GM15510 (cell line): ENCODE results near the gene FRMD3.

Source experiments
- POLR2A ChIP-seq: IDR thresholded peaks from 3 replicates; pipeline ENCODE4 v1.6.1; 2011; ENCODE audit warnings: borderline replicate concordance; ENCODE audit not compliant: insufficient read length; ENCODE audit errors: extremely low read depth

Gene FRMD3

DNA sequence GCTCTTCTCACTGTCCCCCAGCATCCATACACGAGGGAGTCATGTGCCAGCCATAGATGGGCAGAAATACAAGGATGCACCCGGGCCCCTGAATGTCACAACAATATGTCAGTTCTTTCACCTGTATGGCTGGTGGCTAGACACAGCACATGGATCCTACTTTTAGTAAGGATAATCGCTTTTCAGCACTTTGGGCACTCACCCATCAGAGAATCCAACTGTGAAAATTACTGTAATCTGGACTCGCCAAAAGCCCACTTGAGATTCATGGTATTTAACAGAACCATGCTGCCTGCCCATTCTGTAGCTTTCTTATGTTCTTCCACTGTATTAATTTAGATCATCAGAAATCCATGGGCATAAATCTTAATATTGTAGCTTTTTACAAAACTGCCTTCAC lies 124.8 kb downstream of the FRMD3 start:
- TF ChIP-seq POLR2A: no peak

DNA sequence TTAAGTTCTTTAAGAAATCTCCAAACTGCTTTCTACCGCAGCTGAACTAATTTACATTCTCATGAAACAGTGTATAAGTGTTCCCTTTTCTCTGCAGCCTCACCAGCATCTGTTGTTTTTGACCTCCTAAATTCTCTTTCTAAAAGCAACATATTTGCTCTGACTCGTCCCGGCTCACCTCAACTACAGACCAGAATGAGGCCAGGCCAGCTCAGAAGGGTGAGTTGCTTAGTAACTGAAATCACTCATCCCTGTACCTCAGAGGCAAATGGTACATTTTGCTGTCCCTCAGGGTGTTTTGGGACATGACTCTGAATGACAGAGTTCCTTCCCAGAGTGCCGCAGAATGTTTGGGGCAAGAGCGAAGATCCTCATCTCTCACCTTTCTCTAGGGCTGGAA lies 127.5 kb downstream of the FRMD3 start:
- TF ChIP-seq POLR2A: no peak

DNA sequence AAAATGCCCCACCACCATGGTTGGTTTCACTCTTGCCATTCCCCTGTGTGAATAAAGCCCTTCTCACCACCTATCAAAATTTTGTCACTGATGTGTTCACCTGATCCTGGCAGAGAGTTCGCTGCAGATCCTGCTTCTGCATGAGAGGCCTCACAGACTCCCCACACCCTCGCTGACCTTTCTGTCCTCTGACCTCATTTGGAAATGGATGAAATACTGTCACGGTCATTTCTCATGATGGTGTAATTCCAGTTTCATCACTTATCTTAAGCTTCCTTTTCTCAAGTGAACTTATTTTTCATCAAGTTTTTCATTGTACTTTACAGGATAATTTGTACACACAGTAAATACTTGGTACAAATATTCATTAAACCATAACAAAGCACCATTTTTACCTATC lies 131.3 kb downstream of the FRMD3 start:
- no peak for TF ChIP-seq POLR2A

DNA sequence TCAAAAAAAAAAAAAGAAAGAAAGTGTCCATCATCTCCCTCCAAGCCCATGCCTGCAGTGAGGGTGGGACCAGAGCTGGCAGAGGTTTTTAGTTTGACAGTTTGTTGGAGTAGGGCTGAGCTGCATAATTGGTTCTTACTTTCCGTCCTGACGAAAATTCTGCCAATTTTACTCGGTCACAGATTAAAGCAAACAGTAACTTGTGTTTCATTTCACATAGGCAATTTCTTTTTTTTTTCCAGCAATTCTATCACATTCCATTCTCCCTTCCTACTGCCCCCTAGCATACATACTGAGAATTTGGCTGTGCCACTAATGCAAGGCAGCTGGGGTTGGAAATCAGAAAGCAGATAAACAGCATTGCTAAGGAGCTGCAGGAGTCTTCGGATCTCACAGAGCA lies 132.4 kb downstream of the FRMD3 start:
- TF ChIP-seq POLR2A: no peak

DNA sequence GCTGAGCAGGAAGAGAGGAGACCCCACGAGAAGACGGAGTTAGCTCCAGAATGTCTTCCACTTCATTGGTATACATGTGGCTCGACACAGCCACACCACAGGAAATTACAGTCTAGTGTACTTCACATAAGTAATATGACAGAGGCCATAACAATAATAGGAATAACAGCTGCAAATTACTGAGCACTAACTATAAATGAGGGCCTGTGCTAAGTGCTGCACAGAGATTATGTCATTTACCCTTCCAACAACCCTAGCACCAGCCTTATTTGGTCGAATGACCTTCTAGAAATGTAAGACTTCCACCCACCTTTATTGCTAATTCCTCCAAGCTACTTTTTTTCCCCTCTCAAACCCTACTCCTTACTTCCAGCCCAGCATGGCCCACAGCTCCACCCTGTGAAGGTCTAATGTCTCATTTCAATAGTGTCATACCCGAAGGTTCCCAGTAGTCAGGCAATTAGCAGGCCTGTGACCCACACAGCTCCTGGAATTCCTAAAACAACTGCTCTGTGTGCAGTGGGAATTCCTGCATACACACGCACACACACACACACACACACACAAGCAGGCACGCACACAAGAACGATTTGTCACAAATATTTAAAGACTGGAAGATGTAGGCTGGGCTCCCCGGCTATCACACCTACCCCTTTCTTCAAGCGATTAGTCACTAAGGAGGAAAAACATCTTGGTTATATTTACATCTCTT lies 134.5 kb downstream of the FRMD3 start:
- no peak for TF ChIP-seq POLR2A

DNA sequence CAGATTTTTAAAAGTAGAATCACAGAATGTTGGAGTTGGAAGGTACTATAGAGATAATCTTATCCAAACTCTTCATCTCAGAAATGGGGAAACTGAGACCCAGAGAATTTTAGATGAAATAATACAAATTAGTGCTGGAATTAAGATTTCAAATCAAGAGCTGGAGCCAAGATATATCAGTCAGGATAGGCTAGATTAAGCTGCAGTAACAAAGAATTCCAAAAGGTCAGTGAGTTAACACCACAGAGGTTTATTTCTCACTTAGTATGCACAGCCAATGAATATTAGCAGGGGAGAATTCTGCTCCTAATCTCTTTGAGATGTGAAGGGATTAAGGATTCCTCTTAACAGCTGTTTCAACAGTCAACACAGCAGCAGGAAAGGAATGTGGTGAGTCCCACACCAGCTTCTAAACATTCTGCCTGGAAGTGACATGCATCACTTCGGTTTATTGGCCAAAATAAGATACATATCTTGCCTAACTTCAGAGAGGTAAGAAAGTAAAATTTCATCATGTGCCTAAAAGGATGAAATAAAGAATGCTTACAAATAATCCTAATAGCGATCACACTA lies 136.8 kb downstream of the FRMD3 start:
- TF ChIP-seq POLR2A: no peak

DNA sequence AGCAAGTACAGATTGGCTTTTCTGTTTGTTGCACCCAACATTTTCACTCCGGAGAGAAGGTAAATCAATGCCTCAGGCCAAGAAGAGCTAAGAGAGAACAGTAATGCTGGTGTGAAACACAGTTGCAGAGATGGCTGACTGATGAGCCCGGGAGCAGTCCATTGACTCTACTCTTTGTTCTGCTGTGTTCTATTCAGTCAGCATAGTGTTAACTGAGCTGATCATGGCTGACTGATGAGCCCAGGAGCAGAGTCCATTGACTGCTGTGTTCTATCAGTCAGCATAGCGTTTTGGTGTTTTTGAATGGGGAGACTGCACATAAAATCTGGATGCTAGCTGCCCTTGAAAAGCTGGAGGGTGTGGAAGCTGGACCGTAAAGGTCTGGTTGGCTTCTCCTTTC lies 141.4 kb downstream of the FRMD3 start:
- no peak for TF ChIP-seq POLR2A

DNA sequence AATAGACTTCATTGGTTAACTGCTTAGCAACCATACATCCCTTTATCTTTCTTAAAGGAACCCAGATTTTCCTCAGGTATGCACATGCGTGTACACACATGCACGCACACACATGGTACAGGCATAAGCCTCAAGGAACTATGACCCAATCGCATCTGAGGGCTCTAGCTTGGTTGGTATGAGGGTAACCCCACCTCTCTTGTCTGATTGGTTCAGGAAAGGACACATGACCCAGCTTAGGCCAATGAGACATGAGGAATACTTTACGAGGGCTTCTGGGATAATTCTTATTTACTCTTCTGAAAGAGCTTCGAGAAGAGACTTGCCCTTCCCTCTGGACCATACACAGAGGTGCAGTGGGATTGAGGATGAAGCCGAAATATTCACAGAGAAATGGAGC lies 141.9 kb downstream of the FRMD3 start:
- no peak for TF ChIP-seq POLR2A

DNA sequence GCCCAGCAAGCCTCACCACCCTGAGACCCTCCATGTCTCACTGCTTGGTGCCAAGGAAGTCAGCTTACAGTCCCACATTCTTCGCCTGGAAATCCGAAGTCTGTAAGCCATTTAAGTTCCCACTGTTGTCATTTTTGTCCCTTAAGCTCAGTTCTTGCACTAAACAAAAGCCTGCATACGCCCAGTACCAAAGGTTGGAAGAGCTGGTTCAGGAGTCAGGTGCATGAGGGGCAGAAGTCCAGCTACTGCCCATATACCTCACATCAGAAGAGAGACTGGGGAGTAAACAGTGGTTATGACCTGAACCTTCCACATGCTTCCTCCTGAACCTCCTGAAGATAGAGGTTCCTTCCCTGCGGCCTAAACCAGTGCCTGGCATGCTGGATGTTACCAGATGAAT lies 146.0 kb downstream of the FRMD3 start:
- TF ChIP-seq POLR2A: no peak

DNA sequence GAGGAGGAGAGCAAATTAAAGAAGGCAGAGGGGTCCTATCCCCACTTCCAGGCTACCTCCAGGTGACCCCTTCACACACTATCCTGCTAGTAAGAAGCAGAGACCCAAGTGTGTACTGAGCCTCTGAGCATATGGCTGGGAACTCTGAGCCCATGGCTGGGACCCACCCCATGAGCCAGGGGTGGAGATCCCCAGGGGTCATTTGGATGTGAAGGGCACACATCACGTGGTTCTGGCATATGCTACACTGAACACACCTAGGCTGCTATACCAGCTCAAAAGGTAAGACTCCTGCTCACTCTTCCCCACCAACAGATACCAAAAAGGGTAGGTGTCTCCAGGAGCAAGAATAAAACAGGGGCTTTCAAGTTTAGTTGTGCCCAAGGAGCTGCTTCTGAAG lies 149.9 kb downstream of the FRMD3 start:
- TF ChIP-seq POLR2A: no peak

DNA sequence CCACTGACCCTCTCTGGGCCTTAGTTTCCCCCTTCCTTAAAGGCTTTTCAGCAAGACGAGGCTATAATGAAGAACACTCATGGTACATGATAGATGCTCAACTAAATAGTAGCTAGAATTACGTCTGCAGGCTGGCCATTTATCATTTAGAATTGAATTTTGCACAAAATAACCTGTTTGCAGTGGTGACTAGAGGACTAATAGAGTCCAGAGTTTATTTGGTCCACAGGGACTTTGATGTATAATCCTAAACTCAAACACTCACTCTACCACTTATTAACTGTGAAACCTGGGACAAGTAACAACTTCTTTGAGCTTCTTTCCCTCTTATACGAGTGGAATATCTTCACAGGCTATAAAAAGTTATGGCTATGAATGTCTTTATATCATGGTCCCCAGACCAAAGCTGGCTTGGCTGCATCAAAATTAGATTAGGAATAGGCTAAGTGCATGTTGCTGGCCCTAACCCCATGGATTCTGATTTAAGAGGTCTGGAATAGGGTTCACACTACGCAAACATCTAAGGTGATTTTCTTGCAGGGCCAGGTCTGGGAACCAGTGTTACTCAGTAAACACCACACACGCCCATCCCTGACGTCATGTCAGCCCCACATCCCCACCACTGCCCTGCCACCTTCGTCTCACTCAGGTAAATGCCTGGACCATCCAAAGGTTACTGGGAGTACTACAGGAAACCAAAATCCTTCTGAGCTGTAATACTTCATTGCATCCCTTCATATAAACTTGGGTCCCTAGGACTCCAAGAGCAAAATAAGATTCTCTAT lies 150.6 kb downstream of the FRMD3 start:
- no peak for TF ChIP-seq POLR2A

DNA sequence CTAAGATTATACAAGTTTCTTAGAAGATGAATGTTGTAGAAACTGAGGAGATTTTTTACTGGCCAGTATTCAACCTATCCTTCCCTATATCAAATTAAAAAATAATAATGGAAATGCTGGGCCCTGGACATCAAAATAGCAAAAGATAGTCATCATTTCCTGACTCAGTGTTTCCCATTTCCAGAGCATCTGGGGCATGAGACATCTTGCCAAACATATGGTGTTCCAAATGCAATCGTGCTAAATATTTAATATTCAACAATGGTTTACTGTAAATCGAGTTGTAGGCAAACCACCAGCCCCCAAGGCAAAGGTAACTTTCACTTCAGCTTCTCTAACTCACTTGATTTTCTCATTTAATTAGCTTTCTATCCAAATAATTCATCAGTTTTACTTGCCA lies 152.9 kb downstream of the FRMD3 start:
- no peak for TF ChIP-seq POLR2A

DNA sequence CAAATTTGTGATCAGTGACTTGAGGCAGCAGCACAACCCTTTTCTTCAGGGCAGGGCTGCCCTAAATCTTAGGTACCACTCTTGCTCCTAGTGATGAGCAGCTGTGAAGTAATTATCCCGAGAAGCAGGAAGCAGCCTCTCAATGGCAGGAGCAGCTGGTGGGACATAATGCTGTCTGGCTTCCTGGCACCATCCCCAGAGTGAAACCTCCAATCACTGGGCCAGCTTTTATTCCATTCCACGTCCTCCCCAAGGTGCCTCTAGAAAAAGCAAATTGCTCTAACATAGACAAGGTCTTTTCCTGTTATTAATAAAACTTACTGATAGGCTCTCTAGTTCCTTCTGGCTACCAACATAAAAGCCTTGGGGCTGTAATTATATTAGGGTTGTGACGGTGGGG lies 154.0 kb downstream of the FRMD3 start:
- TF ChIP-seq POLR2A: no peak

DNA sequence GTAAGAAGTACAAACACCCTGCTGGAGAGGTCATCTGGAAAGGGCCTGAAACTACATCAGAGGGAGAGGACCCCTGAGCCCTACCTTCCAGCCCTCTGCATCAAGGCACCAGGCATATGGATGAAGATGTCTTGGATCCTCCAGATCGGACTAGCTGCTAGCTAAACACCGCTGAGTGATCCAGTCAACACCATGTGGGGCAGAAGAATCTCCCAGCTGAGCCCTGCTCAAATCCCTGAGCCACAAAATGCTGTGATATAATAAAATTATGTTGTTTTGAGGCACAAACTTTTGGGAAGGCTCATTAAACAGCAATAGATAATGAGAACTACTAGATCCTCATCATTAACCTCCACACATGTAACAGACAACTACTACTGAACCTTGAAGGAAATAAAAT lies 155.2 kb downstream of the FRMD3 start:
- no peak for TF ChIP-seq POLR2A

DNA sequence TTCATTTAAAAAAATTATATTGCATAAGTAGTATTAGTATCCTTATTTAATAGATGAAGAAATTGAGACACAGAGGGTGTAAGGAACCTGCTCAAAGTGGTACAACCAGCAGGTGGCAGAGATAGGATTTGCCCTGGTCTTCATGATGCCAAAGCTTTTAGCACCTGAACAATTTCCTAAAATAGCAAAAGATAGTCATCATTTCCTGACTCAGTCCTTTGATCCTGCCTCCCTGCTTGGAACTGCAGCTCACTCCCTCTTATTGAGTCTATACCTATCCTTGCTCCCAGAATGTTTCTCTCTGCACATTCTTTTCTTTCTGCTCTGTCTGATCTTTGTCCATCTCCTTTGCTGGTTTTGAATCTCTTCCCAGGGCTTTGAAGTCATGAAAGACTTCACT lies 155.8 kb downstream of the FRMD3 start:
- TF ChIP-seq POLR2A: no peak

DNA sequence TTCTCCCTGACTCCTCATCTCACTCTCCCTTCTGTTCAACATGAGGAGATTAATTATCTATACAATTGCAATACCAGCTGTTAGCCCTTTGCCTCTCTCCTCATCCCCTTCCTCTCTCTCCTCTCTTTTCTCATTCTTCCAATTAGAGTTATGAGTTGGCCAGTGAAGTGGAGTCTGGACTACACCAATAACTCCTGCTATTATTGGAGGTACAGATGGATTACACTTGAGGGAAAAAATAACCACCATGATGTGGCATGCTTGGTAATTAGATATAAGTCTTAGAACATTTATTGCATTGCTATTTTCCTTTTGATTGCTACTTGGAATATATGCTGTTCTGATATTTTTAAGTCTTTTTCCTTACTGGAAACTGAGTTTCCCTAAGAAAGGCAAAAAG lies 159.2 kb downstream of the FRMD3 start:
- no peak for TF ChIP-seq POLR2A

DNA sequence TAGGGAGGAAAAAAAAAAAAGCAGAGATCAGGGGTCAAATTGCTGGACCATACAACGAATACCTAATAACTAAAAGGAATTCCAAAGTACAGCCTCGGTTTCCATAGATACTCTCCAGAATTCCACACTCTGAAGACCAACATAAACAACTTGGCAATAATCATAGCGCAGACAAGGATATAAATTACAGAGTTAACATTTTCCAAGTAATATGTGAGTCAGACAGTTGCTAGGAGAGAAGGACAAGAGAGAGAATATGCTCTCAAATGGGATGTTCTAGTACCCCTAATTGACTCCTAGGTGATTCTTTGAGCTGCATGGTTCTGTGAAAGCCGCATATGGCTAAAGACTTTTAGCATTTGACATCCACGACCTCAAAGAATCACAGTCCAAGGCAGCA lies 165.2 kb downstream of the FRMD3 start:
- TF ChIP-seq POLR2A: no peak

DNA sequence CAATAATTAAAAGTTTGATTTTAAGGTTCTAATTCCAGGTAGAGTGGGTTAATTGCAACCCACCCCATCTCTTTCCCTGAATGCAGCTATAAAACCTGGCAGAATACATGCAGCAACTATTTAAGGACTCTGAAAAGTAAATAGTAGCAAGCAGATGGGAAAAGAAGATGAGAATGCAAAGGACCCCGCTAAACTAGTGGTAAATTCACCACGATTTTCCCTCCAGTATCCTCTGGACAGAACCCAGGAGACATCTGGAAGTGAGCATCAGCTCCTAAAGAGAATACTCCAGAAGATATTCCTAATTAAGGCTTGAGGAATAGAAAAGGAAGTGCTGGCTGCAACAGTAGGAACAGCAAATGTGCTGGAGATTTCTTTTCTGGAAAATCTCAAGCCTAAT lies 170.9 kb downstream of the FRMD3 start:
- no peak for TF ChIP-seq POLR2A
